HCT116 (cell line): Measurements from ENCODE around the gene AADAT. TPM values are rescaled to one million over a fixed set of nuclear protein-coding genes. Genes with fewer than 3 reads are reported as not detected.

ENCODE experiments used
- ATAC-seq: fragments of 200-7000 bp; cut with Tn5 transposase; 2 replicates; pipeline ENCODE4 v1.9.1; 2020; ENCODE audit warnings: mild to moderate bottlenecking, moderate library complexity
- BruUV-seq: library from RNA; stranded (reverse); fragments of 400-500 nt; replicated peaks from 2 replicates; lab custom pipeline; 2021; lab: Mats Ljungman, UMichigan
- CTCF ChIA-PET: fragments of 300-600 bp; sonication (Branson Sonifier 250); formaldehyde crosslinking; loops from one replicate; lab custom pipeline; 2021; ENCODE audit warnings: antibody characterized with exemption; lab: Charles Lee
- POLR2A ChIA-PET: fragments of 300-600, 350-600 bp; sonication (Branson Sonifier 250); formaldehyde crosslinking; loops from one replicate; lab custom pipeline; 2021; ENCODE audit warnings: antibody characterized with exemption; lab: Charles Lee
- RAD21 ChIA-PET, 2 experiments: fragments of 300-600 bp; sonication (Branson Sonifier 250); formaldehyde crosslinking; loops; one replicate each; lab custom pipeline; 2023; ENCODE audit warnings: low total read pairs in 2 of 2; ENCODE audit not compliant: uncharacterized antibody in 2 of 2, unreplicated experiment in 2 of 2, low non-redundant PET in 1 of 2; lab: Charles Lee
- DNase-seq: peaks from one replicate; pipeline ENCODE4 v3.0.0-alpha.2; 2010; ENCODE audit warnings: low read depth, low spot score
- H2AFZ ChIP-seq: fragments of 200-600 bp; shearing (Covaris generic), sonication (generic); 2 replicates; pipeline ENCODE4 v1.6.1; 2017; ENCODE audit warnings: low read depth, mixed run types, mixed read lengths, antibody characterized with exemption, low read length; ENCODE audit not compliant: poor library complexity, severe bottlenecking
- H3K27ac ChIP-seq: 2 replicates; pipeline ENCODE4 v1.5.1; 2012; ENCODE audit warnings: low read depth, low read length
- H3K27me3 ChIP-seq: fragments of 200-600 bp; sonication (generic); 2 replicates; pipeline ENCODE4 v1.6.1; 2016; ENCODE audit warnings: mixed run types, low read length, mixed read lengths; ENCODE audit not compliant: insufficient read depth
- H3K36me3 ChIP-seq, 2 experiments: fragments of 200-500 bp in 1 of 2; fragments of 200-600 bp in 1 of 2; sonication (Bioruptor generic) in 1 of 2; sonication (generic) in 1 of 2; 2 replicates each; pipeline versions ENCODE4 v1.5.1 to v1.6.1; 2014 to 2016; ENCODE audit warnings: low read length in 2 of 2, inconsistent platforms in 1 of 2, mixed read lengths in 1 of 2, mixed run types in 1 of 2; ENCODE audit not compliant: insufficient read depth in 2 of 2, control insufficient read depth in 1 of 2
- H3K4me1 ChIP-seq, 2 experiments: fragments of 200-600 bp in 1 of 2; sonication (generic) in 1 of 2; 2 replicates each; pipeline versions ENCODE4 v1.5.1 to v1.6.1; 2012 to 2017; ENCODE audit warnings: low read length in 2 of 2, inconsistent platforms in 1 of 2, mild to moderate bottlenecking in 1 of 2, mixed read lengths in 1 of 2, mixed run types in 1 of 2, moderate library complexity in 1 of 2; ENCODE audit not compliant: insufficient read depth in 2 of 2, control insufficient read depth in 1 of 2
- H3K4me2 ChIP-seq: fragments of 200-600 bp; sonication (generic); 2 replicates; pipeline ENCODE4 v1.6.1; 2017; ENCODE audit warnings: mixed run types, low read length, mixed read lengths
- H3K4me3 ChIP-seq, 2 experiments: fragments of 200-600 bp in 1 of 2; sonication (generic) in 1 of 2; replicated peaks in 1 of 2; 2 replicates each; pipeline ENCODE4 v1.5.1; 2011 to 2016; ENCODE audit warnings: low read length in 2 of 2, control low read depth in 1 of 2, low read depth in 1 of 2, mild to moderate bottlenecking in 1 of 2, mixed read lengths in 1 of 2, mixed run types in 1 of 2
- H3K79me2 ChIP-seq: fragments of 200-600 bp; sonication (generic); 2 replicates; pipeline ENCODE4 v1.6.1; 2017; ENCODE audit warnings: mild to moderate bottlenecking, mixed run types, low read length, moderate library complexity, mixed read lengths; ENCODE audit not compliant: insufficient read depth
- H3K9ac ChIP-seq: fragments of 200-600 bp; sonication (generic); 2 replicates; pipeline ENCODE4 v1.6.1; 2016; ENCODE audit warnings: low read length, mixed read lengths
- H3K9me2 ChIP-seq: fragments of 200-600 bp; sonication (generic), shearing (Covaris generic); 2 replicates; pipeline ENCODE4 v1.6.1; 2017; ENCODE audit warnings: mixed run types, mild to moderate bottlenecking, moderate library complexity; ENCODE audit not compliant: insufficient read depth
- H3K9me3 ChIP-seq, 2 experiments: fragments of 200-500 bp in 1 of 2; fragments of 200-600 bp in 1 of 2; sonication (Bioruptor generic) in 1 of 2; sonication (generic) in 1 of 2; 2 replicates each; pipeline ENCODE4 v1.6.1; 2014 to 2017; ENCODE audit warnings: low read length in 2 of 2, mixed read lengths in 2 of 2, inconsistent platforms in 1 of 2, low read depth in 1 of 2, mild to moderate bottlenecking in 1 of 2, mixed run types in 1 of 2, moderate library complexity in 1 of 2; ENCODE audit not compliant: control insufficient read depth in 1 of 2, insufficient read depth in 1 of 2
- H4K20me1 ChIP-seq: fragments of 200-600 bp; sonication (generic), shearing (Covaris generic); 2 replicates; pipeline ENCODE4 v1.6.1; 2017; ENCODE audit warnings: mixed run types, mild to moderate bottlenecking, moderate library complexity; ENCODE audit not compliant: insufficient read depth
- CTCF ChIP-seq, 3 experiments: fragments of 200-600 bp in 1 of 3; sonication (generic) in 1 of 3; IDR thresholded peaks in 2 of 3; conservative IDR thresholded peaks in 1 of 3; 2 replicates each; pipeline ENCODE4 v1.5.1; 2012 to 2017; ENCODE audit warnings: low read depth in 2 of 3, low read length in 2 of 3, antibody characterized with exemption in 1 of 3, borderline replicate concordance in 1 of 3, control low read depth in 1 of 3, mild to moderate bottlenecking in 1 of 3, mixed read lengths in 1 of 3, mixed run types in 1 of 3, moderate library complexity in 1 of 3; ENCODE audit not compliant: insufficient read depth in 1 of 3
- EGR1 ChIP-seq: IDR thresholded peaks from 2 replicates; pipeline ENCODE4 v1.6.1; 2012; ENCODE audit warnings: low read depth
- ELF1 ChIP-seq: IDR thresholded peaks from 2 replicates; pipeline ENCODE4 v1.6.1; 2012; ENCODE audit warnings: low read depth, borderline replicate concordance
- FOSL1 ChIP-seq: IDR thresholded peaks from 2 replicates; pipeline ENCODE4 v1.6.1; 2012; ENCODE audit warnings: low read depth
- JUND ChIP-seq: IDR thresholded peaks from 2 replicates; pipeline ENCODE4 v1.6.1; 2012
- POLR2A ChIP-seq: IDR thresholded peaks from 2 replicates; pipeline ENCODE4 v1.7.0; 2011; ENCODE audit warnings: borderline replicate concordance; ENCODE audit not compliant: insufficient read depth, insufficient read length; ENCODE audit errors: extremely low read depth
- SP1 ChIP-seq: IDR thresholded peaks from 2 replicates; pipeline ENCODE4 v1.6.1; 2012; ENCODE audit warnings: low read depth
- SRF ChIP-seq: IDR thresholded peaks from 2 replicates; pipeline ENCODE4 v1.6.1; 2012; ENCODE audit warnings: low read depth
- TCF7L2 ChIP-seq: IDR thresholded peaks from 2 replicates; pipeline ENCODE4 v1.7.0; 2011; ENCODE audit warnings: borderline replicate concordance, inconsistent platforms; ENCODE audit not compliant: insufficient read depth, insufficient read length; ENCODE audit errors: extremely low read depth
- YY1 ChIP-seq: IDR thresholded peaks from 2 replicates; pipeline ENCODE4 v1.6.1; 2011; ENCODE audit warnings: low read length, low read depth, moderate library complexity, mild to moderate bottlenecking; ENCODE audit not compliant: insufficient replicate concordance; ENCODE audit errors: extremely low read depth
- ZFX ChIP-seq: fragments of 450-650 bp; IDR thresholded peaks from 2 replicates; pipeline ENCODE4 v1.6.1; 2017
- intact Hi-C: fragments of 100-400 bp; cut with micrococcal nuclease; formaldehyde crosslinking; loops from 2 replicates; pipeline ENCODE4 v1.10.0; 2022
- total RNA-seq: library from RNA; stranded (reverse); gene quantifications from one replicate; pipeline ENCODE4 v1.2.1, GENCODE V29; 2021; ENCODE audit not compliant: unreplicated experiment
- TF ChIP-seq, protein P1 (sequence below): IDR thresholded peaks from 2 replicates; pipeline ENCODE4 v1.6.1; 2011; ENCODE audit warnings: mild to moderate bottlenecking, low read length, moderate library complexity; ENCODE audit not compliant: insufficient replicate concordance; ENCODE audit errors: extremely low read depth
- TF ChIP-seq, protein P2 (sequence below): IDR thresholded peaks from 2 replicates; pipeline ENCODE4 v1.6.1; 2012

Gene AADAT
- total RNA-seq, 1 experiment from 2014 or later = 15.4 TPM

GRCh38 chr4:170026253-170027021 is 63.3 kb downstream of the AADAT start, which contains the start of gene MFAP3L (continued):
- TF ChIP-seq, protein P1, sequence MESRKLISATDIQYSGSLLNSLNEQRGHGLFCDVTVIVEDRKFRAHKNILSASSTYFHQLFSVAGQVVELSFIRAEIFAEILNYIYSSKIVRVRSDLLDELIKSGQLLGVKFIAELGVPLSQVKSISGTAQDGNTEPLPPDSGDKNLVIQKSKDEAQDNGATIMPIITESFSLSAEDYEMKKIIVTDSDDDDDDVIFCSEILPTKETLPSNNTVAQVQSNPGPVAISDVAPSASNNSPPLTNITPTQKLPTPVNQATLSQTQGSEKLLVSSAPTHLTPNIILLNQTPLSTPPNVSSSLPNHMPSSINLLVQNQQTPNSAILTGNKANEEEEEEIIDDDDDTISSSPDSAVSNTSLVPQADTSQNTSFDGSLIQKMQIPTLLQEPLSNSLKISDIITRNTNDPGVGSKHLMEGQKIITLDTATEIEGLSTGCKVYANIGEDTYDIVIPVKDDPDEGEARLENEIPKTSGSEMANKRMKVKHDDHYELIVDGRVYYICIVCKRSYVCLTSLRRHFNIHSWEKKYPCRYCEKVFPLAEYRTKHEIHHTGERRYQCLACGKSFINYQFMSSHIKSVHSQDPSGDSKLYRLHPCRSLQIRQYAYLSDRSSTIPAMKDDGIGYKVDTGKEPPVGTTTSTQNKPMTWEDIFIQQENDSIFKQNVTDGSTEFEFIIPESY = peak; percentile 4
- TF ChIP-seq SRF = no peak

- DNase-seq = no peak
- ATAC-seq = peak; percentile 28
- intact Hi-C loops = loop anchor here (2.0 kb wide), 2 partner anchors 235 to 413 kb away; partner anchors contain the start of gene NEK1
- peak overlapping the region; percentile 62 to 77 for H3K4me3 ChIP-seq
- H3K4me2 ChIP-seq = peak overlapping the region; percentile 97
- no peaks in the 10 kb centered on the region for H3K79me2 ChIP-seq
- no peaks in the 10 kb centered on the region for H3K27me3 ChIP-seq
- peaks cover 2 to 16% of the 10 kb centered on the region in 2 experiments for H3K4me1 ChIP-seq
- H3K9ac ChIP-seq = peak overlapping the region; percentile 88
- no peaks in the 10 kb centered on the region for H4K20me1 ChIP-seq
- ChIA-PET CTCF (interaction anchor here (0.7 to 3.7 kb wide), 2 partner anchors 215 to 412 kb away, joined by 4 to 17 read pairs; no protein-coding TSS in a partner anchor), RAD21 (no interaction called here), POLR2A (no interaction called here)
- no peaks in the 10 kb centered on the region for H3K9me2 ChIP-seq
- H3K36me3 ChIP-seq = no peaks in the 10 kb centered on the region
- H2AFZ ChIP-seq = no peak overlapping the region
- peak overlapping the region; percentile 27; the same call in 1 of the 2 replicates for H3K27ac ChIP-seq
- no peak for TF ChIP-seq FOSL1
- TF ChIP-seq ELF1 = no peak
- TF ChIP-seq SRF = no peak
- TF ChIP-seq, protein P1 = no peak
- TF ChIP-seq TCF7L2 = no peak
- no peak for TF ChIP-seq POLR2A
- TF ChIP-seq SP1 = no peak
- TF ChIP-seq YY1 = no peak
- TF ChIP-seq, protein P2, sequence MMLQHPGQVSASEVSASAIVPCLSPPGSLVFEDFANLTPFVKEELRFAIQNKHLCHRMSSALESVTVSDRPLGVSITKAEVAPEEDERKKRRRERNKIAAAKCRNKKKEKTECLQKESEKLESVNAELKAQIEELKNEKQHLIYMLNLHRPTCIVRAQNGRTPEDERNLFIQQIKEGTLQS = no peak
- no peak for TF ChIP-seq ZFX
- no peak for TF ChIP-seq CTCF (IDR thresholded peaks at IDR 0.05 in 2 of 3, conservative IDR thresholded peaks at IDR 0.05 in 1 of 3; ENCODE audit: borderline replicate concordance in 1 of 3, insufficient read depth in 1 of 3, low read depth in 2 of 3, low read length in 2 of 3)
- TF ChIP-seq JUND = no peak
- no peak for TF ChIP-seq EGR1
- no TSS peak for BruUV-seq
- no peaks in the 10 kb centered on the region for H3K9me3 ChIP-seq
Measured at GRCh38 chr4:170025523-170026252, 64.1 kb downstream of the AADAT start.
